ENCODE data around the gene ERLIN1. TPM values are rescaled to one million over a fixed set of nuclear protein-coding genes. Genes with fewer than 3 reads are reported as not detected.

ERLIN1 gene
- total RNA-seq, 1 experiment from 2014 or later, result 23.5 TPM

GRCh38 chr10:100185364-100186252 lies at the start of gene ERLIN1 (continued):
- TF ChIP-seq ZNF281 (CRISPR knock-in tag; IDR thresholded peaks at IDR 0.05) (no peak), ZNF232 (CRISPR knock-in tag; IDR thresholded peaks at IDR 0.05) (peak; percentile 88), E2F1 (CRISPR knock-in tag; IDR thresholded peaks at IDR 0.05) (0 out of 2 replicates have a peak, but pooled peaks have one; percentile 83), TCF7 (CRISPR knock-in tag; IDR thresholded peaks at IDR 0.05; ENCODE audit: low read depth) (0 out of 2 replicates have a peak, but pooled peaks have one; percentile 1), OVOL2 (CRISPR knock-in tag; IDR thresholded peaks at IDR 0.05; ENCODE audit: borderline replicate concordance) (no peak), MLX (CRISPR knock-in tag; IDR thresholded peaks at IDR 0.05) (no peak), ZNF121 (CRISPR knock-in tag; IDR thresholded peaks at IDR 0.05) (no peak), ZNF512 (CRISPR knock-in tag; IDR thresholded peaks at IDR 0.05; ENCODE audit: borderline replicate concordance) (no peak), PRRX2 (CRISPR knock-in tag; IDR thresholded peaks at IDR 0.05) (no peak), ARID4B (CRISPR knock-in tag; IDR thresholded peaks at IDR 0.05; ENCODE audit: borderline replicate concordance) (0 out of 2 replicates have a peak, but pooled peaks have one; percentile 41), TEAD4 (CRISPR knock-in tag; IDR thresholded peaks at IDR 0.05) (no peak), ZNF671 (CRISPR knock-in tag; IDR thresholded peaks at IDR 0.05) (no peak), USF1 (CRISPR knock-in tag; IDR thresholded peaks at IDR 0.05) (peak; percentile 65; the same call in 1 of the 2 replicates), ZBTB21 (CRISPR knock-in tag; IDR thresholded peaks at IDR 0.05; ENCODE audit: borderline replicate concordance) (peak; percentile 89), IRF2 (CRISPR knock-in tag; IDR thresholded peaks at IDR 0.05; ENCODE audit: borderline replicate concordance, low read depth) (no peak), FOXP4 (CRISPR knock-in tag; IDR thresholded peaks at IDR 0.05) (peak; percentile 95), JAZF1 (CRISPR knock-in tag; IDR thresholded peaks at IDR 0.05) (no peak), USF2 (CRISPR knock-in tag; IDR thresholded peaks at IDR 0.05) (peak; percentile 74), NR3C1 (CRISPR knock-in tag; conservative IDR thresholded peaks at IDR 0.05; ENCODE audit: low read depth) (no peak), ZMAT4 (CRISPR knock-in tag; IDR thresholded peaks at IDR 0.05) (no peak), RELA (CRISPR knock-in tag; IDR thresholded peaks at IDR 0.05; ENCODE audit: borderline replicate concordance) (peak; percentile 86; the same call in 1 of the 2 replicates)

Data from WTC11 (cell line).